Upper lobe of left lung (tissue), 6 donors: ENCODE results near the gene AGBL5. TPM values are rescaled to one million over a fixed set of nuclear protein-coding genes. Genes with fewer than 3 reads are reported as not detected.
"Not testable (repeated sequence)": the region's sequence is repeated elsewhere in the genome, so short reads cannot be mapped to it uniquely, and the experiment has no call there.

ENCODE experiments used
- ATAC-seq, 2 donors: fragments of 200-7000 bp; cut with Tn5 transposase; one replicate each; pipeline ENCODE4 v1.9.1; 2022; ENCODE audit warnings: mild to moderate bottlenecking in 2 of 2, moderate library complexity in 2 of 2; ENCODE audit not compliant: low FRiP score in 2 of 2
- DNase-seq, 2 donors: peaks; one replicate each; pipeline ENCODE4 v3.0.0-alpha.2; 2019 to 2020
- H3K27ac ChIP-seq, 4 donors: fragments of 200-600 bp; sonication (generic); one replicate each; pipeline ENCODE4 v1.5.1; 2016 to 2019
- H3K27me3 ChIP-seq, 4 donors: fragments of 200-600 bp; sonication (generic); one replicate each; pipeline ENCODE4 v1.5.1; 2017 to 2019
- H3K36me3 ChIP-seq, 4 donors: fragments of 200-600 bp; sonication (generic); one replicate each; pipeline ENCODE4 v1.5.1; 2016 to 2019
- H3K4me1 ChIP-seq, 4 donors: fragments of 200-600 bp; sonication (generic); one replicate each; pipeline ENCODE4 v1.5.1; 2018 to 2019
- H3K4me3 ChIP-seq, 4 donors: fragments of 200-600 bp; sonication (generic); one replicate each; pipeline ENCODE4 v1.5.1; 2017 to 2019; ENCODE audit warnings: mild to moderate bottlenecking in 2 of 4, moderate library complexity in 1 of 4
- H3K9me3 ChIP-seq, 4 donors: fragments of 200-600 bp; sonication (generic); one replicate each; pipeline ENCODE4 v1.5.1; 2018 to 2019
- CTCF ChIP-seq, 6 experiments: fragments of 450-650 bp in 4 of 6; fragments of 200-600 bp in 2 of 6; sonication (generic) in 2 of 6; IDR thresholded peaks; one replicate each; pipeline ENCODE4 v1.5.1; 2016 to 2019; ENCODE audit warnings: antibody characterized with exemption in 6 of 6
- EP300 ChIP-seq, 4 donors: sonication (generic); formaldehyde crosslinking; IDR thresholded peaks; one replicate each; pipeline ENCODE4 v1.5.1; 2017; ENCODE audit warnings: antibody characterized with exemption in 4 of 4, control low read depth in 2 of 4
- POLR2A ChIP-seq, 4 donors: fragments of 450-650 bp; IDR thresholded peaks; one replicate each; pipeline ENCODE4 v1.5.1; 2016 to 2017; ENCODE audit warnings: antibody characterized with exemption in 4 of 4, mild to moderate bottlenecking in 2 of 4
- POLR2AphosphoS5 ChIP-seq, 2 donors: sonication (generic); formaldehyde crosslinking; IDR thresholded peaks; one replicate each; pipeline ENCODE4 v1.5.1; 2017; ENCODE audit warnings: antibody characterized with exemption in 2 of 2
- WGBS, 2 donors: methylation state at CpG; one replicate each; pipeline ENCODE4 v1.1.5; 2017 to 2018; 5-methylcytosine and 5-hydroxymethylcytosine counted together
- total RNA-seq, 6 donors: library from RNA; depleted of rRNA in 4 of 6; stranded (reverse); fragments of >200 nt in 4 of 6; gene quantifications; one replicate each; pipeline versions ENCODE4 v1.1.0 to v1.2.1, GENCODE V29; 2016 to 2021
- donor health status: DM: no; HTN: no; CAD: no; lungs with moderate emphysema.
- donor health status: DM: no; HTN: yes; CAD: no; lungs with severe emphysema.

AGBL5 gene
- total RNA-seq, 6 donors from 2014 or later = 7.8 to 17.6 (median 14.3) TPM

DNA sequence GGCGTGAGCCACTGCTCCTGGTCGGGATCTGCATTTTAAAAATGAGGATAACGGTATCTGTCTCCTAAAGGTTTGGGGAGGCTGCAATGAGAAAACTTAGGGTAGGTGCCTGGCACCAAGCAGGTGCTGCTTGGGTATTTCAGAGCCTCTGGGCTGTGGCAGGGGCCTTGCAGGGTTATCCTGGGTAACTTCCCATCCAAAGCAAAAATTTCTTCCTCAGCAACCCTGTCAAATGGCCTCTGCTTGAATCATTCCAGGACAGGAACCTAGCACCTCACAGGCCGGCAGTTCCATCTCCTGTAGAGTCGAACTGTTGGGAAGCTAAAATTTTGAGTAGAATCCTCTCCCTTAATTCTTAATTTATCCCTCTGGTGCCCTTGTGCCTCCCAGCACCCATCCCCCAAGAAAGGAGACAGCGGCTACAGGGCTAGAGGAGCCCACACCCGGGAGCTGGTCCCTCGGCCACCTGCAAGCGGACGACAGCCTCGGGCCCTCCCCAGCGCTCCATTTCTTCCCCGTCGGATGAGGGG is 66.6 kb downstream of the AGBL5 start:
- Histone ChIP-seq H3K4me1 (peaks cover 12 to 19% (median 14%) of the 10 kb centered on the region in 4 donors), H3K27ac (no peak overlapping the region), H3K27me3 (peaks cover 0 to 16% (median 9%) of the 10 kb centered on the region in 4 donors), H3K9me3 (no peaks in the 10 kb centered on the region), H3K4me3 (peak overlapping the region in 2 of 4 donors; percentile 34 to 44), H3K36me3 (no peaks in the 10 kb centered on the region)
- WGBS, 2 donors = 26 to 31% methylated on average over 9 to 13 of the region's 14 CpGs
- no peak for ATAC-seq
- no peak for DNase-seq
- TF ChIP-seq POLR2A (IDR thresholded peaks at IDR 0.05) = no peak
- no peak for TF ChIP-seq EP300 (IDR thresholded peaks at IDR 0.05)
- TF ChIP-seq CTCF (IDR thresholded peaks at IDR 0.05) = no peak
- TF ChIP-seq POLR2AphosphoS5 (IDR thresholded peaks at IDR 0.05) = no peak

DNA sequence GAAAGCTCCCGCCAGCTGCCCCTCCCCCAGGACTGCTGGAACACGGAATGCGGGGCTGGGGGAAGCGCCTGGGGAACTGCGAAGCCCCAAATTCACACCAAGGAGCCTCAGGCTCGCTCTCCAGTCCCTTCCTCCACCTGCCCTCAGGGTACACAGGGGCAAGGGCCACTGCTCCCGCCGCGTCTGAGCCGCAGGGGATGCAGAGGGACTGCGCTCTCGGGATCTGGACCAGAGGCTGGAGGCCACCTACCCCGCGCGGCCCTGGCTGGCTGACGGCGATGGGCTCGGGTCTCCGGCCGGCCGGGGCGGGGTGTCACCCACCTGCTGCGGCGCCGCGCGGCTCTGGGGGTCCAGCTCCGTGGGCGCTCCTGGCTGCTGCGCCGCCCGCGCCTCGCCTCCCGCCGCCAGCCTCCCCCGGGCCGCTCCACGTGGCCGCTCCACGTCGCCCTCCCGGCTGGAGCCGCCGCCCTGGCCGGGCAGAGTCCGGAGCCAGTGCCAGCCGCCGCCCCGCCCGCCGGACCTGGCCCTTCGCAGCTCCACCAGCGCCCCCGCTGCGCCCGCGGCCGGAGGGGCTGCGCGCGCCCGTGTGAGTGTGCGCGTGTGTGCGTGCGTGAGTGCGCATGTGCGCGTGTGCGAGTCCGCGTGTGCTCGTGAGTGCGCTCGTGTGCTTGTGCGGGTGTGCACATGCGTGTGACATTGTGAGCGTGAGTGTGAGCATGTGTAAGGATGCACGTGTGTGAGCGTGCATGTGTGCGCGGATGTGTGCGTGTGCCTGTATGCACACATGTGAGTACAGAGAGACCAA is 67.3 kb downstream of the AGBL5 start, which contains the start of gene CGREF1:
Gene CGREF1, minus strand, starts transcription at position 604 of the 805 bp plus-strand sequence. CDS start 14,762 bp downstream, outside the sequence.
- peak within 1 kb of the TSS in 3 of 4 donors; percentile 34 to 44 (median 41) for H3K4me3 ChIP-seq
- DNase-seq (peak in 1 of 2 donors; percentile 85), ATAC-seq (peak in 1 of 2 donors; percentile 43)
- H3K9me3 ChIP-seq = no peaks in the 10 kb centered on the region
- peaks cover 0 to 16% (median 9%) of the 10 kb centered on the region in 4 donors for H3K27me3 ChIP-seq
- WGBS, 2 donors = 9 to 11% methylated on average over 9 to 31 of the region's 84 CpGs
- H3K27ac ChIP-seq = no peak within 1 kb of the TSS
- TF ChIP-seq POLR2AphosphoS5 (IDR thresholded peaks at IDR 0.05) (no peak), POLR2A (IDR thresholded peaks at IDR 0.05) (no peak), EP300 (IDR thresholded peaks at IDR 0.05) (no peak), CTCF (IDR thresholded peaks at IDR 0.05) (no peak)
- H3K4me1 ChIP-seq = peaks cover 15 to 24% (median 18%) of the 10 kb centered on the region in 4 donors
- H3K36me3 ChIP-seq = no peaks in the 10 kb centered on the region

DNA sequence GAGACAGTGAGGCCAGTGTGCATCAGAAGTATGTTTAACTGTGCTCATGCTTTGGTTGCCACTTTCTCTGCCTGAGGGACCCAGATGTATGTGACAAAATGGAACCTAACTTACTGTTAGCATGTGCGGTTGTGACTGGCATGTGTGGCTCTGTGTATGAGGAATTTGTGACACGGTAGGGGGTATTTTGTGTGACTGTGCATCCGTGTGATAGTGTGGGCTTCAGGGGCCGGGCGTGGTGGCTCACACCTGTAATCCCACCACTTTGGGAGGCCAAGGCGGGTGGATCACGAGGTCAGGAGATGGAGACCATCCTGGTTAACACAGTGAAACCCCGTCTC is 67.8 kb downstream of the AGBL5 start:
- not testable (repeated sequence) for H3K36me3 ChIP-seq, H3K27ac ChIP-seq, DNase-seq, H3K9me3 ChIP-seq, ATAC-seq
- H3K27me3 ChIP-seq = peaks cover 0 to 16% (median 9%) of the 10 kb centered on the region in 4 donors
- WGBS, 2 donors = 67 to 79% methylated on average over 8 of the region's 8 CpGs
- peak overlapping the region in 3 of 4 donors; percentile 34 to 44 (median 41) for H3K4me3 ChIP-seq
- peaks cover 15 to 29% (median 19%) of the 10 kb centered on the region in 4 donors for H3K4me1 ChIP-seq

Other genes starting within 250 kb of the AGBL5 start
- gene DPYSL5, start 203.5 kb upstream of the AGBL5 start, total RNA-seq = not detected
- gene MAPRE3, start 81.0 kb upstream of the AGBL5 start, total RNA-seq = 10 to 100 TPM; 13.5 to 61.8 (median 20.1) TPM
- 100 to 1,000 TPM in 1 of 6 donors, 10 to 100 TPM in 5; 42.5 to 176 (median 62.0) TPM for gene TMEM214, start 18.7 kb upstream of the AGBL5 start, total RNA-seq
- 100 to 1,000 TPM in 5 of 6 donors, 10 to 100 TPM in 1; 90.4 to 265 (median 176) TPM for gene OST4, start 20.0 kb downstream of the AGBL5 start, total RNA-seq
- 100 to 1,000 TPM in 2 of 6 donors, 10 to 100 TPM in 4; 20.7 to 158 (median 49.0) TPM for gene EMILIN1, start 26.9 kb downstream of the AGBL5 start, total RNA-seq
- gene KHK, start 35.1 kb downstream of the AGBL5 start, total RNA-seq = 10 to 100 TPM in 1 of 6 donors, 1 to 10 TPM in 5; 2.4 to 10.4 (median 6.3) TPM
- 1 to 10 TPM in 2 of 6 donors, under 1 TPM in 1, not detected in 3; 0.79 to 1.2 (median 1.0) TPM for gene CGREF1, start 67.5 kb downstream of the AGBL5 start, total RNA-seq
- under 1 TPM in 3 of 6 donors, not detected in 3; 0.10 to 0.30 (median 0.11) TPM for gene ABHD1, start 72.1 kb downstream of the AGBL5 start, total RNA-seq
- gene PREB, start 83.0 kb downstream of the AGBL5 start, total RNA-seq = 100 to 1,000 TPM in 1 of 6 donors, 10 to 100 TPM in 5; 45.7 to 102 (median 66.0) TPM
- not detected for gene PRR30, start 87.7 kb downstream of the AGBL5 start, total RNA-seq
- under 1 TPM in 2 of 6 donors, not detected in 4; 0.13 to 0.20 TPM for gene TCF23, start 97.3 kb downstream of the AGBL5 start, total RNA-seq
- 100 to 1,000 TPM in 4 of 6 donors, 10 to 100 TPM in 2; 53.4 to 126 (median 112) TPM for gene ATRAID, start 160.4 kb downstream of the AGBL5 start, total RNA-seq
- 10 to 100 TPM; 13.6 to 29.6 (median 21.0) TPM for gene SLC5A6, start 160.6 kb downstream of the AGBL5 start, total RNA-seq
- 10 to 100 TPM; 19.8 to 66.0 (median 33.5) TPM for gene CAD, start 165.7 kb downstream of the AGBL5 start, total RNA-seq
- 1 to 10 TPM in 4 of 6 donors, under 1 TPM in 2; 0.20 to 2.3 (median 1.2) TPM for gene SLC30A3, start 211.4 kb downstream of the AGBL5 start, total RNA-seq
- gene DNAJC5G, start 223.8 kb downstream of the AGBL5 start, total RNA-seq = not detected
- gene TRIM54, start 230.8 kb downstream of the AGBL5 start, total RNA-seq = under 1 TPM in 1 of 6 donors, not detected in 5; 0.49 TPM